K562 (cell line): ENCODE data around the gene MPC2. TPM values are rescaled to one million over a fixed set of nuclear protein-coding genes. Genes with fewer than 3 reads are reported as not detected.

Experiments used
- CHD2 ChIP-seq: IDR thresholded peaks from 2 replicates; pipeline ENCODE4 v1.6.1; 2011; ENCODE audit warnings: low read depth, low read length
- CTBP1 ChIP-seq: fragments of 450-650 bp; IDR thresholded peaks from 2 replicates; pipeline ENCODE4 v1.6.1; 2016; ENCODE audit warnings: borderline replicate concordance
- CTCFL ChIP-seq: IDR thresholded peaks from 2 replicates; pipeline ENCODE4 v1.6.1; 2011; ENCODE audit warnings: borderline replicate concordance, low read depth, mild to moderate bottlenecking, moderate library complexity, low read length; ENCODE audit not compliant: insufficient read depth, poor library complexity, severe bottlenecking
- FOSL1 ChIP-seq: fragments of 200-800 bp; sonication (Bioruptor generic); conservative IDR thresholded peaks from 2 replicates; pipeline ENCODE4 v1.6.1; 2016; ENCODE audit warnings: missing genetic modification characterization, missing compliant biosample characterization
- GABPB1 ChIP-seq: sonication (generic); formaldehyde crosslinking; IDR thresholded peaks from 2 replicates; pipeline ENCODE4 v1.8.0; 2022; ENCODE audit warnings: mild to moderate bottlenecking, missing genetic modification reagents
- NFXL1 ChIP-seq: fragments of 450-650 bp; formaldehyde crosslinking; IDR thresholded peaks from 2 replicates; pipeline ENCODE4 v1.4.0; 2021; ENCODE audit warnings: mild to moderate bottlenecking
- NR2F6 ChIP-seq: fragments of 450-650 bp; formaldehyde crosslinking; IDR thresholded peaks from 2 replicates; pipeline ENCODE4 v1.4.0; 2020; ENCODE audit warnings: mild to moderate bottlenecking
- PCBP1 ChIP-seq: fragments of 200-400 bp; formaldehyde crosslinking; IDR thresholded peaks from 2 replicates; pipeline ENCODE4 v1.6.1; 2018; ENCODE audit warnings: mild to moderate bottlenecking, low read depth, low read length; ENCODE audit not compliant: poor library complexity, severe bottlenecking
- RERE ChIP-seq: sonication (generic); formaldehyde crosslinking; IDR thresholded peaks from 2 replicates; pipeline ENCODE4 v1.8.0; 2023; ENCODE audit warnings: missing genetic modification reagents, mild to moderate bottlenecking, borderline replicate concordance
- ZBTB34 ChIP-seq: fragments of 250-450 bp; sonication (Bioruptor Pico); IDR thresholded peaks from 2 replicates; pipeline ENCODE4 v1.8.0; 2021; ENCODE audit warnings: mild to moderate bottlenecking, moderate library complexity
- ZMIZ1 ChIP-seq, 2 experiments: fragments of 150-350 bp in 1 of 2; IDR thresholded peaks; 2 replicates each; pipeline ENCODE4 v1.6.1; 2012 to 2016; ENCODE audit warnings: low read depth in 2 of 2, low read length in 2 of 2, mild to moderate bottlenecking in 1 of 2, moderate library complexity in 1 of 2
- ZNF3 ChIP-seq: fragments of 250-450 bp; sonication (Bioruptor Pico); IDR thresholded peaks from 2 replicates; pipeline ENCODE4 v1.5.0; 2021; ENCODE audit warnings: mild to moderate bottlenecking, moderate library complexity
- polyA plus RNA-seq, 8 experiments: library from polyadenylated mRNA; depleted of rRNA in 4 of 8; stranded (reverse) in 5 of 8; unstranded in 3 of 8; fragments of >200 nt; fragmentation: Nextera tagmentation in 2 of 8; fragmentation: Illumina TruSeq in 1 of 8; extraction: Ambion mirVana in 2 of 8; extraction: Trizol in 1 of 8; gene quantifications; 2 replicates each; pipeline versions ENCODE4 v1.2.1 to v1.2.3, GENCODE V29; 2011 to 2014; ENCODE audit warnings: inconsistent platforms in 1 of 8, missing spikeins in 1 of 8
- total RNA-seq, 7 experiments: library from RNA; depleted of rRNA in 6 of 7; stranded (reverse); fragments of >200 nt in 6 of 7; fragmentation: Illumina TruSeq in 2 of 7; extraction: Trizol in 2 of 7; gene quantifications; 2 replicates each; pipeline versions ENCODE4 v1.2.1 to v1.2.3, GENCODE V29; 2011 to 2021; ENCODE audit warnings: low replicate concordance in 1 of 7

Gene MPC2
- total and polyA plus RNA-seq, 9 of the 15 experiments (the other 6 are each of a cell fraction or from before 2014, with no cell fraction given), result 70.7 to 179 (median 144) TPM

GRCh38 chr1:167935216-167936067 lies 1.4 kb downstream of the MPC2 start (continued):
- TF ChIP-seq ZBTB34 (no peak), PCBP1 (no peak), FOSL1 (tag) (no peak), ZNF3 (no peak), NFXL1 (CRISPR knock-in tag) (no peak), GABPB1 (no peak), RERE (no peak), ZMIZ1 (IDR thresholded peaks at IDR 0.05; ENCODE audit: low read depth in 2 of 2, low read length in 2 of 2) (no peak), CTCFL (no peak), CHD2 (no peak), NR2F6 (peak; percentile 62; the same call in 1 of the 2 replicates), CTBP1 (0 out of 2 replicates have a peak, but pooled peaks have one; percentile 10)
